HG02763 (cell line): ENCODE results near the gene TXNDC17.
"Not testable (repeated sequence)": the region's sequence is repeated elsewhere in the genome, so short reads cannot be mapped to it uniquely, and the experiment has no call there.

Source experiments
- ATAC-seq: cut with Tn5 transposase; IDR thresholded peaks from one replicate; pipeline ENCODE4 v1.9.1; 2021; ENCODE audit warnings: mild to moderate bottlenecking, moderate library complexity; ENCODE audit not compliant: unreplicated experiment

TXNDC17 gene

GRCh38 chr17:6636616-6637457 is 4.0 kb upstream of the TXNDC17 start:
- no peak for ATAC-seq

GRCh38 chr17:6637458-6637840 is 3.4 kb upstream of the TXNDC17 start:
- no peak for ATAC-seq

- no peak for ATAC-seq
Observed at GRCh38 chr17:6638046-6638908, 2.6 kb upstream of the TXNDC17 start.

DNA sequence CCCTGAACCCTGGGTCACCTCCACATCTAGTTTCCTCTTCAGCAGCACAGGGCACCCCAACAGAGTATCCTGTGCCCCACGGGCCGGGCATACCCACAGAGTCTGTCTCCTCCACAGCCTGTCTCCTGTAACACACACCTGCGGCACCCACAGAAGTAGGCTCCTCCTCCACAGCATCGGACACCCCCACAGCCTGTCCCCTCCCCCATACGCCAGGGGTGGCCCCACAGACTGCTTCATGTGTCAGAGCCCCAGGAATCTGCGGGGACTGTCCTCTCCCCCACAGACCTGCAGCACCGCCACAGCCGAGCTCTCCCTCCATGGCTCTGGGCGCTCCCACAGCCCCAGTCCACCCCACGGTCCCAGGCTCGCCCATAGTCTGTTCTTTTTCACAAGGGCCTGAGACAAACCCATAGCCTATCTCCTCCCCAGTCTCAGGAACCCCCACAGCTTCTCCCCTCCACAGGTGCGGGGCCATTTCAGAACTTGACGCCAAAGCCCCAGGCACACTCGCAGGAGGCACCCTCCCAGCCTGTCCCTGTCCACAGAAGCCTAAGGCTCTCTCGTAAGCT is 1.8 kb upstream of the TXNDC17 start:
- ATAC-seq: no peak

GRCh38 chr17:6639586-6640535 is 999 bp upstream of the TXNDC17 start:
- no peak for ATAC-seq

- peak; percentile 13 for ATAC-seq
Observed at GRCh38 chr17:6641247-6641863, 495 bp downstream of the TXNDC17 start.

- ATAC-seq: no peak
Observed at GRCh38 chr17:6642592-6642991, 1.7 kb downstream of the TXNDC17 start.

- no peak for ATAC-seq
Observed at GRCh38 chr17:6643451-6644125, 2.7 kb downstream of the TXNDC17 start.

GRCh38 chr17:6648181-6648580 is 7.3 kb downstream of the TXNDC17 start:
- ATAC-seq: no peak

DNA sequence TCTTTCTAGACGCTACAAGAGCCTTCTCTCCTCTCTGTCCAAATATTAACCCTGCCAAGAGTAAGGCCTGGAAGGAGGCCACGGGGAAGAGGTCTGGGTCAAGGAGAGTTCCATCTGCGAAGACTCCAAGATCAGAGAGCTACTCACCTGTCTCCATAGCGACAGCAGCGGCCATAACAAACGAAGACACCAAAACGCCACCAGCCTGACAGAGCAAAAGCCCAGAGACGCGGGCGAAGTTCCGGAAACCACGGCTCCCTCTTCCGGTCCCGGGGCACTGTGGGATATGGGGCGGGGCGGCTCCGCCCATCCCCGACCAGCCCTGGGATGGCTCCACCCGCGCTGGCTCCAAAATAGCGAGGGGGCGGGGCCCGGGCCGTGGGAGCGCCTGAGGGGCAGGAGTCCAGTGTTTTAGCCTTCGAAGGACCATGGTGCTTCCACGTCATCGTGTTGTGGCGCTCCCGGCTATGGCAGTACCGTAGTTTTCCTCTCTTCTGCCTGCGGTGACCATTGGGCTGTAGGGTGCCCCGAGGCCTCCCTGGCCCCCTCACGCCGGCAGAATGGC is 10.6 kb downstream of the TXNDC17 start, which contains the start of the genes C17orf100 and MED31:
C17orf100 (plus strand) TSS at position 409 of the 565 bp plus-strand sequence; CDS start at position 561, 152 bp downstream.
MED31 (minus strand) TSS at position 252 of the 565 bp plus-strand sequence; CDS start at position 175, 77 bp downstream.
- ATAC-seq: peak; percentile 93

- peak; percentile 13 for ATAC-seq
Observed at GRCh38 chr17:6651919-6652452, 11.1 kb downstream of the TXNDC17 start.

GRCh38 chr17:6654841-6655731 is 14.2 kb downstream of the TXNDC17 start:
- ATAC-seq: no peak

- not testable (repeated sequence) for ATAC-seq
Observed at GRCh38 chr17:6655732-6656361, 15.0 kb downstream of the TXNDC17 start.

DNA sequence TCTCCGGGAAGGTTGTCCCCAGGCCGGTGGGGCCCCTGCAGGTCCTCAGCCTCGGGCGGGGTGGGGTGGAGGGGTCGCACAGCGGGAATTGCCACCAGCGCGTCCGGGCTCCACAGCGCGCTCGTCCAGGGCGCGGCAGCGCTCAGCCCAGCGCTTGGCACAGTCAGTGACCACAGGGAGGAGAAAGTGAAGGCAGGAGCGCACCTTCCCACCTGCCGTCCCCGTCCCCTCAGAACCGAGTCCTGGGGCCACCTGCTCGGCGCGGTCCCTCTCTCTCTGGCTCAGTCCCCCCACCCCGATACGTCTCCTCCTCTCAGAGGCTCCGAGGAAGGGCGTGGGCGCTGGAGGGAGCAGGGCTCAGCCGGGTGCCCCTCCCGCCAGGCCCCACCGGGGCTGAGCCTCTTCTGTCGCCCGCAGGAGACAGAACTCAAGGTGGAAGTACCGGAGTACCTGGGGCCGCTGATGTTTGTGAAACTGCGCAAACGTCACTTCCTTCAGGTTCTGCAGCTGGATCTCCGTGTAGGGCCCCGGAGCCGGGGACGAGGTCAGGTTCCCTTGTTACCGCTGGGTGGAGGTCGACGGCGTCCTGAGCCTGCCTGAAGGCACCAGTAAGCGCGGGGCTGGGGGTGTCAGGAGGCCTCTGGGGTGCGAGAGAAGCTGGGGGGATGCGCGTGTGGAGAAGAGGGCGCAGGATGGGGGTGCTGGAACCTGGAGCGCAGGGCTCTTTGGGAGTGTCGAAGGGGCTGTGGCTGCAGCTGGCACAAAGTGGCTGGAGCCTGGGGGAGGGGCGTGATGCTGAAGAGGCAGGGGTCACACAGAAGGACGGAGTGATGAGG is 16.2 kb downstream of the TXNDC17 start:
- ATAC-seq: not testable (repeated sequence)

GRCh38 chr17:6657633-6658287 is 16.9 kb downstream of the TXNDC17 start:
- ATAC-seq: no peak

- ATAC-seq: not testable (repeated sequence)
Observed at GRCh38 chr17:6658411-6658810, 17.6 kb downstream of the TXNDC17 start.
